GM12878 (cell line): ENCODE measurements around the gene EMID1. TPM values are rescaled to one million over a fixed set of nuclear protein-coding genes. Genes with fewer than 3 reads are reported as not detected.

ENCODE experiments used
- ATAC-seq: fragments of 200-7000 bp; cut with Tn5 transposase; 3 replicates; pipeline ENCODE4 v1.9.1; 2020; ENCODE audit warnings: mild to moderate bottlenecking, moderate library complexity
- BruUV-seq: library from RNA; stranded (reverse); fragments of 400-500 nt; replicated peaks from 2 replicates; lab custom pipeline; 2021; lab: Mats Ljungman, UMichigan
- CTCF ChIA-PET: fragments of 300-600 bp; sonication (Branson Sonifier 250); formaldehyde crosslinking; extraction: SDS; loops from one replicate; lab custom pipeline; 2021; ENCODE audit warnings: inconsistent platforms; lab: Yijun Ruan, JAX
- POLR2A ChIA-PET: fragments of 350-600 bp; formaldehyde crosslinking; extraction: SDS; loops from one replicate; lab custom pipeline; 2021; ENCODE audit warnings: inconsistent platforms; lab: Charles Lee
- RAD21 ChIA-PET: fragments of 300-600 bp; sonication (Branson Sonifier 250); formaldehyde crosslinking; loops from one replicate; lab custom pipeline; 2023; ENCODE audit warnings: antibody characterized with exemption; ENCODE audit not compliant: unreplicated experiment; lab: Charles Lee
- SMC1A ChIA-PET: fragments of 300-600 bp; sonication (Branson Sonifier 250); formaldehyde crosslinking; loops from one replicate; lab custom pipeline; 2023; ENCODE audit not compliant: unreplicated experiment, uncharacterized antibody; lab: Charles Lee
- DNase-seq: peaks from one replicate; pipeline ENCODE4 v3.0.0-alpha.2; 2011; ENCODE audit warnings: low read depth, low spot score
- FAIRE-seq: peaks from 3 replicates; lab custom pipeline; 2011; peaks lifted over from hg19 to GRCh38; lab: Jason Lieb, UNC
- H2AFZ ChIP-seq: 2 replicates; pipeline ENCODE4 v1.6.0; 2011; ENCODE audit warnings: low read depth, low read length, control low read depth; ENCODE audit not compliant: control insufficient read depth
- H3K27ac ChIP-seq: 2 replicates; pipeline ENCODE4 v1.5.1; 2011; ENCODE audit warnings: control low read depth; ENCODE audit not compliant: control insufficient read depth, insufficient read depth
- H3K27me3 ChIP-seq, 2 experiments: replicated peaks in 1 of 2; 2 replicates each; pipeline versions ENCODE4 v1.6.0 to v1.6.1; 2011; ENCODE audit warnings: low read length in 1 of 2; ENCODE audit not compliant: control insufficient read depth in 2 of 2, insufficient read depth in 2 of 2
- H3K36me3 ChIP-seq, 2 experiments: 2 replicates each; pipeline ENCODE4 v1.5.1; 2011; ENCODE audit warnings: low read length in 1 of 2; ENCODE audit not compliant: control insufficient read depth in 2 of 2, insufficient read depth in 2 of 2
- H3K4me1 ChIP-seq: 2 replicates; pipeline ENCODE4 v1.6.1; 2011; ENCODE audit warnings: mild to moderate bottlenecking, low read length, moderate library complexity, mixed read lengths; ENCODE audit not compliant: control insufficient read depth, insufficient read depth
- H3K4me2 ChIP-seq: 2 replicates; pipeline ENCODE4 v1.6.0; 2011; ENCODE audit warnings: control low read depth; ENCODE audit not compliant: control insufficient read depth, insufficient read depth
- H3K4me3 ChIP-seq: fragments of 200-600 bp; sonication (generic); 2 replicates; pipeline ENCODE4 v1.5.1; 2016
- H3K79me2 ChIP-seq: 2 replicates; pipeline ENCODE4 v1.6.0; 2011; ENCODE audit warnings: low read length; ENCODE audit not compliant: control insufficient read depth, insufficient read depth
- H3K9ac ChIP-seq: 2 replicates; pipeline ENCODE4 v1.8.0; 2011; ENCODE audit warnings: low read length, control low read depth, mixed read lengths; ENCODE audit not compliant: control insufficient read depth, insufficient read depth
- H3K9me3 ChIP-seq: replicated peaks from 3 replicates; pipeline ENCODE4 v1.5.1; 2011; ENCODE audit warnings: mild to moderate bottlenecking, low read length; ENCODE audit not compliant: control insufficient read depth, insufficient read depth
- H4K20me1 ChIP-seq: 2 replicates; pipeline ENCODE4 v1.6.0; 2011; ENCODE audit not compliant: control insufficient read depth, insufficient read depth
- BCL11A ChIP-seq: IDR thresholded peaks from 2 replicates; pipeline ENCODE4 v1.6.1; 2011; ENCODE audit warnings: low read depth, low read length
- BRCA1 ChIP-seq: IDR thresholded peaks from 2 replicates; pipeline ENCODE4 v1.6.1; 2011; ENCODE audit warnings: low read depth, low read length, improper control_type of control experiment
- CBFB ChIP-seq: IDR thresholded peaks from 2 replicates; pipeline ENCODE4 v1.6.1; 2016; ENCODE audit warnings: antibody characterized with exemption, low read depth
- EGR1 ChIP-seq, 2 experiments: IDR thresholded peaks; 1 replicate in 1 of 2; 2 replicates in 1 of 2; pipeline ENCODE4 v1.6.1; 2011 to 2012; ENCODE audit warnings: low read depth in 2 of 2, low read length in 2 of 2, borderline replicate concordance in 1 of 2, mild to moderate bottlenecking in 1 of 2, moderate library complexity in 1 of 2
- GATAD2B ChIP-seq: fragments of 450-650 bp; conservative IDR thresholded peaks from 2 replicates; pipeline ENCODE4 v1.6.1; 2017; ENCODE audit warnings: low read depth, mild to moderate bottlenecking, moderate library complexity
- JUNB ChIP-seq: IDR thresholded peaks from 2 replicates; pipeline ENCODE4 v1.6.1; 2016; ENCODE audit warnings: antibody characterized with exemption, mild to moderate bottlenecking
- MEF2B ChIP-seq: fragments of 450-650 bp; IDR thresholded peaks from 2 replicates; pipeline ENCODE4 v1.6.1; 2018; ENCODE audit warnings: mild to moderate bottlenecking, moderate library complexity; ENCODE audit not compliant: partially characterized antibody, poor library complexity, severe bottlenecking
- MTA2 ChIP-seq: fragments of 450-650 bp; IDR thresholded peaks from 2 replicates; pipeline ENCODE4 v1.6.1; 2016; ENCODE audit warnings: low read depth, mild to moderate bottlenecking, moderate library complexity
- NFYA ChIP-seq: IDR thresholded peaks from 2 replicates; pipeline ENCODE4 v1.6.1; 2011; ENCODE audit warnings: low read depth, mild to moderate bottlenecking, low read length, improper control_type of control experiment, borderline replicate concordance
- NR2F1 ChIP-seq: fragments of 450-650 bp; conservative IDR thresholded peaks from 2 replicates; pipeline ENCODE4 v1.6.1; 2017; ENCODE audit warnings: mild to moderate bottlenecking
- NRF1 ChIP-seq: conservative IDR thresholded peaks from 2 replicates; pipeline ENCODE4 v1.6.1; 2011; ENCODE audit warnings: mild to moderate bottlenecking, low read depth, low read length, improper control_type of control experiment
- RB1 ChIP-seq: fragments of 450-650 bp; formaldehyde crosslinking; IDR thresholded peaks from 2 replicates; pipeline ENCODE4 v1.6.1; 2017; ENCODE audit warnings: mild to moderate bottlenecking, borderline replicate concordance
- RBBP5 ChIP-seq: fragments of 200-600 bp; sonication (generic); conservative IDR thresholded peaks from 2 replicates; pipeline ENCODE4 v1.6.1; 2016
- RCOR1 ChIP-seq: conservative IDR thresholded peaks from 2 replicates; pipeline ENCODE4 v1.6.1; 2012; ENCODE audit warnings: low read depth, low read length, improper control_type of control experiment
- SIX5 ChIP-seq: IDR thresholded peaks from 2 replicates; pipeline ENCODE4 v1.6.1; 2011; ENCODE audit warnings: mild to moderate bottlenecking, low read depth, low read length, moderate library complexity; ENCODE audit not compliant: severe bottlenecking
- ZNF384 ChIP-seq: IDR thresholded peaks from 2 replicates; pipeline ENCODE4 v1.6.1; 2012; ENCODE audit warnings: low read depth, mild to moderate bottlenecking, low read length, improper control_type of control experiment, borderline replicate concordance
- WGBS: methylation state at CpG from one replicate; pipeline ENCODE4 v1.1.6; 2016; ENCODE audit warnings: low lambda C conversion rate; ENCODE audit not compliant: insufficient replicate concordance, insufficient coverage; ENCODE audit errors: missing lambda C conversion rate; 5-methylcytosine and 5-hydroxymethylcytosine counted together
- in situ Hi-C: fragments of 300-500 bp; cut with MboI; formaldehyde crosslinking; loops from 9 replicates; pipeline ENCODE4 v1.14.3; 2018; ENCODE audit warnings: mixed read lengths
- intact Hi-C: fragments of 100-400 bp; cut with micrococcal nuclease; formaldehyde crosslinking; loops from one replicate; pipeline ENCODE4 v1.14.2; 2022; ENCODE audit not compliant: unreplicated experiment
- polyA plus RNA-seq, 11 experiments: library from polyadenylated mRNA; depleted of rRNA in 4 of 11; unstranded in 6 of 11; stranded (reverse) in 5 of 11; fragments of >200 nt; fragmentation: Nextera tagmentation in 4 of 11; fragmentation: Illumina TruSeq in 1 of 11; extraction: Ambion mirVana in 4 of 11; extraction: Trizol in 1 of 11; gene quantifications; 1 replicate in 1 of 11; 2 replicates in 10 of 11; pipeline versions ENCODE4 v1.2.1 to v1.2.3, GENCODE V29; 2011 to 2016; ENCODE audit warnings: inconsistent platforms in 2 of 11, missing spikeins in 2 of 11, low read depth in 1 of 11
- total RNA-seq, 4 experiments: library from RNA; depleted of rRNA in 3 of 4; stranded (reverse); fragments of >200 nt in 3 of 4; fragmentation: Illumina TruSeq in 1 of 4; extraction: Trizol in 1 of 4; gene quantifications; 2 replicates each; pipeline versions ENCODE4 v1.2.1 to v1.2.3, GENCODE V29; 2013 to 2021
- TF ChIP-seq, protein P1 (sequence below): IDR thresholded peaks from 2 replicates; pipeline ENCODE4 v1.6.1; 2012; ENCODE audit warnings: low read length, inconsistent platforms
- TF ChIP-seq, protein P2 (sequence below): fragments of 450-650 bp; IDR thresholded peaks from 2 replicates; pipeline ENCODE4 v1.6.1; 2014; ENCODE audit warnings: mild to moderate bottlenecking
- TF ChIP-seq, protein P3 (sequence below), 3 experiments: IDR thresholded peaks in 2 of 3; conservative IDR thresholded peaks in 1 of 3; 2 replicates each; pipeline ENCODE4 v1.5.1; 2011; ENCODE audit warnings: low read depth in 3 of 3, low read length in 3 of 3, mild to moderate bottlenecking in 3 of 3, control low read depth in 2 of 3, moderate library complexity in 2 of 3, inconsistent platforms in 1 of 3, mixed read lengths in 1 of 3; ENCODE audit not compliant: control insufficient read depth in 2 of 3, insufficient read depth in 1 of 3; ENCODE audit errors: extremely low read depth in 1 of 3
- TF ChIP-seq, protein P4 (sequence below): fragments of 450-650 bp; IDR thresholded peaks from 2 replicates; pipeline ENCODE4 v1.6.1; 2017; ENCODE audit warnings: borderline replicate concordance

The EMID1 gene
- total and polyA plus RNA-seq, 10 of the 15 experiments (the other 5 are each of a cell fraction or from before 2014, with no cell fraction given) = 1.2 to 60.3 (median 12.0) TPM

DNA sequence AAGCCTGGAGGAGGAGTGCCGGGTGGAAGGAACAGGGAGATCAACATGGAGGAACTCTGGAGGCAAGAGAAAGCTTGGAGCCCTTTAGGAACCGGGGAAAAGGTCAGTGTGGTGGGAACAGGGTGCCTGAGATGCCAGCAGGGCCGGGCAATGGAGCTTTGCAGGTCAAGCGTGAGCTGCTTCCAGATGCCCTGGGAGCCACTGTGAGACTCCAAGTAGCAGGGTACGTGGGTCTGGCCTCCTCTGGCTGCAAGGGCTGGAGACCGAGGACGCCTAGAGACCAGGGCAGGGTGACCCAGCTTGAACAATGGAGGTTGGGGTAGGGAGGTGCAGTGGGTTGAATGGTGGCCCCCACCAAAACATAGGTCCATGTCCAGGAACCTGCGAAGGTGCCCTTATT, 15.6 kb upstream of the EMID1 start:
- no peaks in the 10 kb centered on the region for H3K36me3 ChIP-seq
- TF ChIP-seq MTA2 = no peak
- TF ChIP-seq JUNB = no peak
- no peak for TF ChIP-seq BCL11A
- TF ChIP-seq, protein P1, sequence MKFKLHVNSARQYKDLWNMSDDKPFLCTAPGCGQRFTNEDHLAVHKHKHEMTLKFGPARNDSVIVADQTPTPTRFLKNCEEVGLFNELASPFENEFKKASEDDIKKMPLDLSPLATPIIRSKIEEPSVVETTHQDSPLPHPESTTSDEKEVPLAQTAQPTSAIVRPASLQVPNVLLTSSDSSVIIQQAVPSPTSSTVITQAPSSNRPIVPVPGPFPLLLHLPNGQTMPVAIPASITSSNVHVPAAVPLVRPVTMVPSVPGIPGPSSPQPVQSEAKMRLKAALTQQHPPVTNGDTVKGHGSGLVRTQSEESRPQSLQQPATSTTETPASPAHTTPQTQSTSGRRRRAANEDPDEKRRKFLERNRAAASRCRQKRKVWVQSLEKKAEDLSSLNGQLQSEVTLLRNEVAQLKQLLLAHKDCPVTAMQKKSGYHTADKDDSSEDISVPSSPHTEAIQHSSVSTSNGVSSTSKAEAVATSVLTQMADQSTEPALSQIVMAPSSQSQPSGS = no peak
- TF ChIP-seq RBBP5 = no peak
- no peak for TF ChIP-seq BRCA1
- TF ChIP-seq, protein P2, sequence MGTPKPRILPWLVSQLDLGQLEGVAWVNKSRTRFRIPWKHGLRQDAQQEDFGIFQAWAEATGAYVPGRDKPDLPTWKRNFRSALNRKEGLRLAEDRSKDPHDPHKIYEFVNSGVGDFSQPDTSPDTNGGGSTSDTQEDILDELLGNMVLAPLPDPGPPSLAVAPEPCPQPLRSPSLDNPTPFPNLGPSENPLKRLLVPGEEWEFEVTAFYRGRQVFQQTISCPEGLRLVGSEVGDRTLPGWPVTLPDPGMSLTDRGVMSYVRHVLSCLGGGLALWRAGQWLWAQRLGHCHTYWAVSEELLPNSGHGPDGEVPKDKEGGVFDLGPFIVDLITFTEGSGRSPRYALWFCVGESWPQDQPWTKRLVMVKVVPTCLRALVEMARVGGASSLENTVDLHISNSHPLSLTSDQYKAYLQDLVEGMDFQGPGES = no peak
- TF ChIP-seq, protein P3, sequence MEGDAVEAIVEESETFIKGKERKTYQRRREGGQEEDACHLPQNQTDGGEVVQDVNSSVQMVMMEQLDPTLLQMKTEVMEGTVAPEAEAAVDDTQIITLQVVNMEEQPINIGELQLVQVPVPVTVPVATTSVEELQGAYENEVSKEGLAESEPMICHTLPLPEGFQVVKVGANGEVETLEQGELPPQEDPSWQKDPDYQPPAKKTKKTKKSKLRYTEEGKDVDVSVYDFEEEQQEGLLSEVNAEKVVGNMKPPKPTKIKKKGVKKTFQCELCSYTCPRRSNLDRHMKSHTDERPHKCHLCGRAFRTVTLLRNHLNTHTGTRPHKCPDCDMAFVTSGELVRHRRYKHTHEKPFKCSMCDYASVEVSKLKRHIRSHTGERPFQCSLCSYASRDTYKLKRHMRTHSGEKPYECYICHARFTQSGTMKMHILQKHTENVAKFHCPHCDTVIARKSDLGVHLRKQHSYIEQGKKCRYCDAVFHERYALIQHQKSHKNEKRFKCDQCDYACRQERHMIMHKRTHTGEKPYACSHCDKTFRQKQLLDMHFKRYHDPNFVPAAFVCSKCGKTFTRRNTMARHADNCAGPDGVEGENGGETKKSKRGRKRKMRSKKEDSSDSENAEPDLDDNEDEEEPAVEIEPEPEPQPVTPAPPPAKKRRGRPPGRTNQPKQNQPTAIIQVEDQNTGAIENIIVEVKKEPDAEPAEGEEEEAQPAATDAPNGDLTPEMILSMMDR (IDR thresholded peaks at IDR 0.05 in 2 of 3, conservative IDR thresholded peaks at IDR 0.05 in 1 of 3; ENCODE audit: control insufficient read depth in 2 of 3, extremely low read depth in 1 of 3, insufficient read depth in 1 of 3, low read depth in 3 of 3, low read length in 3 of 3) = no peak
- no peak for TF ChIP-seq SIX5
- TF ChIP-seq CBFB = no peak
- no peak for TF ChIP-seq MEF2B
- TF ChIP-seq ZNF384 = no peak
- no peak for TF ChIP-seq NR2F1
- TF ChIP-seq RB1 = no peak
- TF ChIP-seq NRF1 = no peak
- no peak for TF ChIP-seq EGR1 (IDR thresholded peaks at IDR 0.05; ENCODE audit: borderline replicate concordance in 1 of 2, low read depth in 2 of 2, low read length in 2 of 2)
- no peak for TF ChIP-seq RCOR1
- TF ChIP-seq, protein P4, sequence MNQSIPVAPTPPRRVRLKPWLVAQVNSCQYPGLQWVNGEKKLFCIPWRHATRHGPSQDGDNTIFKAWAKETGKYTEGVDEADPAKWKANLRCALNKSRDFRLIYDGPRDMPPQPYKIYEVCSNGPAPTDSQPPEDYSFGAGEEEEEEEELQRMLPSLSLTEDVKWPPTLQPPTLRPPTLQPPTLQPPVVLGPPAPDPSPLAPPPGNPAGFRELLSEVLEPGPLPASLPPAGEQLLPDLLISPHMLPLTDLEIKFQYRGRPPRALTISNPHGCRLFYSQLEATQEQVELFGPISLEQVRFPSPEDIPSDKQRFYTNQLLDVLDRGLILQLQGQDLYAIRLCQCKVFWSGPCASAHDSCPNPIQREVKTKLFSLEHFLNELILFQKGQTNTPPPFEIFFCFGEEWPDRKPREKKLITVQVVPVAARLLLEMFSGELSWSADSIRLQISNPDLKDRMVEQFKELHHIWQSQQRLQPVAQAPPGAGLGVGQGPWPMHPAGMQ = no peak
- TF ChIP-seq NFYA = no peak
- TF ChIP-seq GATAD2B = no peak
- TF ChIP-seq, all 136 proteins: peak for 0
- Histone ChIP-seq H2AFZ (no peak overlapping the region), H3K27me3 (no peaks in the 10 kb centered on the region), H4K20me1 (no peaks in the 10 kb centered on the region), H3K79me2 (no peaks in the 10 kb centered on the region), H3K9me3 (peaks cover under 1% of the 10 kb centered on the region; the same call in 1 of the 3 replicates), H3K4me3 (no peak overlapping the region), H3K9ac (no peak overlapping the region), H3K4me1 (no peaks in the 10 kb centered on the region), H3K27ac (no peak overlapping the region), H3K4me2 (no peak overlapping the region)
- 67% methylated on average over 8 of the region's 8 CpGs for WGBS
- FAIRE-seq (no peak), ATAC-seq (no peak), DNase-seq (no peak)
- POLR2A ChIA-PET = interaction anchor here (0.5 to 1.0 kb wide), 3 partner anchors 9 to 416 kb away, joined by 3 to 9 read pairs (median 3); no protein-coding TSS in a partner anchor
- BruUV-seq = no TSS peak
- CTCF ChIA-PET = interaction anchor here (0.6 to 1.5 kb wide), 5 partner anchors 10 to 125 kb away, joined by 3 to 5 read pairs (median 4); no protein-coding TSS in a partner anchor
- in situ Hi-C loops = no loop called here
- SMC1A ChIA-PET = interaction anchor here (1.2 kb wide), 1 partner anchor 14 kb away, joined by 3 read pairs; no protein-coding TSS in a partner anchor
- intact Hi-C loops = no loop called here
- RAD21 ChIA-PET = interaction anchor here (0.5 to 1.2 kb wide), 3 partner anchors 9 to 333 kb away, joined by 3 to 4 read pairs (median 3); no protein-coding TSS in a partner anchor
